GM18517 (cell line): ENCODE measurements around the gene ZNF185.
A peak's percentile ranks its signal among the peaks of the same experiment; 100 is the strongest.

ENCODE experiments used
- ATAC-seq: cut with Tn5 transposase; IDR thresholded peaks from one replicate; pipeline ENCODE4 v1.9.1; 2021; ENCODE audit warnings: mild to moderate bottlenecking, moderate library complexity; ENCODE audit not compliant: unreplicated experiment

Gene ZNF185

GRCh38 chrX:152895121-152895520 is 2.7 kb upstream of the ZNF185 start:
- no peak for ATAC-seq

GRCh38 chrX:152895724-152896420 is 2.0 kb upstream of the ZNF185 start:
- ATAC-seq = no peak

- no peak for ATAC-seq
These were observed 1.4 kb upstream of the ZNF185 start for GRCh38 chrX:152896450-152896849.

GRCh38 chrX:152898442-152898841 is 575 bp downstream of the ZNF185 start:
- ATAC-seq = no peak

GRCh38 chrX:152899111-152899873 is 1.4 kb downstream of the ZNF185 start:
- no peak for ATAC-seq

- ATAC-seq = no peak
These were observed 2.2 kb downstream of the ZNF185 start for GRCh38 chrX:152899874-152900719.

- ATAC-seq = no peak
These were observed 3.1 kb downstream of the ZNF185 start for GRCh38 chrX:152900937-152901445.

GRCh38 chrX:152901816-152902501 is 4.1 kb downstream of the ZNF185 start:
- ATAC-seq = no peak

- ATAC-seq = no peak
These were observed 4.6 kb downstream of the ZNF185 start for GRCh38 chrX:152902502-152902820.

- ATAC-seq = no peak
These were observed 5.7 kb downstream of the ZNF185 start for GRCh38 chrX:152903589-152903988.

- ATAC-seq = no peak
These were observed 6.5 kb downstream of the ZNF185 start for GRCh38 chrX:152904151-152905080.

- ATAC-seq = no peak
These were observed 7.2 kb downstream of the ZNF185 start for GRCh38 chrX:152905081-152905420.

- ATAC-seq = no peak
These were observed 9.3 kb downstream of the ZNF185 start for GRCh38 chrX:152907084-152907651.

GRCh38 chrX:152908486-152908885 is 10.6 kb downstream of the ZNF185 start:
- no peak for ATAC-seq

GRCh38 chrX:152910018-152910417 is 12.2 kb downstream of the ZNF185 start:
- ATAC-seq = peak; percentile 57

GRCh38 chrX:152912106-152912505 is 14.2 kb downstream of the ZNF185 start:
- no peak for ATAC-seq

GRCh38 chrX:152912641-152913040 is 14.8 kb downstream of the ZNF185 start:
- no peak for ATAC-seq

GRCh38 chrX:152913346-152913745 is 15.5 kb downstream of the ZNF185 start:
- no peak for ATAC-seq

GRCh38 chrX:152913910-152914309 is 16.0 kb downstream of the ZNF185 start:
- no peak for ATAC-seq
